ENCODE measurements around the gene DNLZ.

DNLZ gene

GRCh38 chr9:136365775-136366222 lies 2.3 kb upstream of the DNLZ start:
- peaks cover 9% of the 10 kb centered on the region; the same call in 1 of the 2 replicates for H3K36me3 ChIP-seq (ENCODE audit: control insufficient read depth, insufficient read depth, low read length)
- peaks cover 17% of the 10 kb centered on the region for H3K4me1 ChIP-seq (ENCODE audit: control insufficient read depth, insufficient read depth, low read length)
- no peak overlapping the region for H3K27ac ChIP-seq (ENCODE audit: low read depth, low read length)
- H3K4me3 ChIP-seq (ENCODE audit: low read depth, low read length), result no peak overlapping the region
- H3K9me3 ChIP-seq (ENCODE audit: control insufficient read depth, insufficient read depth, low read depth, low read length), result no peaks in the 10 kb centered on the region
- no peaks in the 10 kb centered on the region for H3K27me3 ChIP-seq (ENCODE audit: control insufficient read depth, insufficient read depth, low read length)
- H3K9ac ChIP-seq (ENCODE audit: low read length), result no peak overlapping the region

- no peak overlapping the region for H3K9ac ChIP-seq (ENCODE audit: low read length)
- no peaks in the 10 kb centered on the region for H3K27me3 ChIP-seq (ENCODE audit: control insufficient read depth, insufficient read depth, low read length)
- H3K4me3 ChIP-seq (ENCODE audit: low read depth, low read length), result no peak overlapping the region
- peaks cover 17% of the 10 kb centered on the region for H3K4me1 ChIP-seq (ENCODE audit: control insufficient read depth, insufficient read depth, low read length)
- H3K9me3 ChIP-seq (ENCODE audit: control insufficient read depth, insufficient read depth, low read depth, low read length), result no peaks in the 10 kb centered on the region
- no peak overlapping the region for H3K27ac ChIP-seq (ENCODE audit: low read depth, low read length)
- H3K36me3 ChIP-seq (ENCODE audit: control insufficient read depth, insufficient read depth, low read length), result peaks cover 5% of the 10 kb centered on the region; the same call in 1 of the 2 replicates
These were observed 1.6 kb upstream of the DNLZ start for GRCh38 chr9:136364942-136365774.

DNA sequence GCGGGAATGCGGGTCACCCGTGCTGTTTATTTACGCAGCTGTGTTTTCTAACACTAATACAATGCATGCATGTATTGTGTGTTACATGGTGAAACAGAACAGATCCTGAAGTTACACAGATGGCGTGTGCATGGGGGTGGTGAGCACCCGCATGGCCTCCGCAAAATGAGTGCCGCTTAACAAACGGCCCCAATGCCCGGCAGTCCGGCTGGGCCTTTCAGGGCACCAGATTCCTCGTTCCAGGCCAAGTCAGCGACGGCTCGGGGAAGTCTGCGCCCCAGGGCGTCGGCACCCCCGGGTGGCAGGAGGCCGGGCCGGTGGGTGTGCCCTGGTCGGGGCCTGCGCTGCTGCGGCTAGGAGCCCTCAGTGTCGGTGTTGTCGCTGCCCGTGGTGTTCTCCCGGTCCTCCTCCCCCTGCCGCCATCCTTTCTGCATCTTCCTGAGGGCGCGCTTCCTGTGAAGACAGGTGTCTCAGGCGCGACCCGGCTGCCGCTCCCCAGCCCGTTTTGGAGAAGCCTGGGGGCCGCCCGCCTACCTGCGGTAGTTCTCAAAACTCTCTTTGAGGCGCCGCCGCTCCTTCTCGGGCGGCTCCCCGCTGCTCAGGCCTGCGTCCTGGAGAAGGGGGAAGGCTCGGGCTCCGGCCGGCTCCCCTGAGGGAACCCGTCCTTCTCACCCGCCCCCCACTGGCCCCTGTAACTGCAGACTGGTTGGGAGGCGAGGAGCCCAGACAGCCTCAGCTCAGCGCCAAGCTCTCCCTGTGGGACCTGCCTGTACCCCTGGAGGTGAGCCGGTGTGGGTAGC lies 605 bp upstream of the DNLZ start:
- no peaks in the 10 kb centered on the region for H3K27me3 ChIP-seq (ENCODE audit: control insufficient read depth, insufficient read depth, low read length)
- no peak overlapping the region for H3K27ac ChIP-seq (ENCODE audit: low read depth, low read length)
- H3K9ac ChIP-seq (ENCODE audit: low read length), result peak overlapping the region; percentile 21
- peaks cover 8% of the 10 kb centered on the region; the same call in 1 of the 2 replicates for H3K36me3 ChIP-seq (ENCODE audit: control insufficient read depth, insufficient read depth, low read length)
- peaks cover 17% of the 10 kb centered on the region for H3K4me1 ChIP-seq (ENCODE audit: control insufficient read depth, insufficient read depth, low read length)
- peak overlapping the region; percentile 96 for H3K4me3 ChIP-seq (ENCODE audit: low read depth, low read length)
- H3K9me3 ChIP-seq (ENCODE audit: control insufficient read depth, insufficient read depth, low read depth, low read length), result no peaks in the 10 kb centered on the region

DNA sequence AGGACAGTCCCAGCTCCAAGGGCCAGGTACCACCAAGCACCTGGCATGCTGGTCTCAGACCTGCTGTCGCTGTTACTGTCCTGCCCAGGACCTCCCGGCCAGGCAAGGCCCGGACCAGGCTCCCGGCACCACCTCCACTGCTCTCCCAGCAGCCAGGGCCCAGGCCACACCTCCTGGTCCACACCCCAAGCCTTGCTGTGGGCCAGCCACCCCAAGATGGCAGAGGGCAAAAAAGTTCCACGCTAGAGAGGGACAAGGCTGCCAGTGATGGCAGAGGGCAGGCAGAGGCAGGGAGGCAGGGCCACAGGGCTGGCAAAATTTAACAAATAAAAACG lies 1.1 kb downstream of the DNLZ start:
- Histone ChIP-seq H3K4me3 (ENCODE audit: low read depth, low read length) (no peak overlapping the region), H3K9ac (ENCODE audit: low read length) (no peak overlapping the region), H3K36me3 (ENCODE audit: control insufficient read depth, insufficient read depth, low read length) (peaks cover 8% of the 10 kb centered on the region), H3K27me3 (ENCODE audit: control insufficient read depth, insufficient read depth, low read length) (no peaks in the 10 kb centered on the region), H3K4me1 (ENCODE audit: control insufficient read depth, insufficient read depth, low read length) (peaks cover 17% of the 10 kb centered on the region), H3K27ac (ENCODE audit: low read depth, low read length) (no peak overlapping the region), H3K9me3 (ENCODE audit: control insufficient read depth, insufficient read depth, low read depth, low read length) (no peaks in the 10 kb centered on the region)

- Histone ChIP-seq H3K27me3 (ENCODE audit: control insufficient read depth, insufficient read depth, low read length) (no peaks in the 10 kb centered on the region), H3K4me1 (ENCODE audit: control insufficient read depth, insufficient read depth, low read length) (peaks cover 17% of the 10 kb centered on the region), H3K9ac (ENCODE audit: low read length) (no peak overlapping the region), H3K27ac (ENCODE audit: low read depth, low read length) (no peak overlapping the region), H3K9me3 (ENCODE audit: control insufficient read depth, insufficient read depth, low read depth, low read length) (no peaks in the 10 kb centered on the region), H3K4me3 (ENCODE audit: low read depth, low read length) (no peak overlapping the region), H3K36me3 (ENCODE audit: control insufficient read depth, insufficient read depth, low read length) (peaks cover 8% of the 10 kb centered on the region)
These were observed 1.6 kb downstream of the DNLZ start for GRCh38 chr9:136361754-136362449.

DNA sequence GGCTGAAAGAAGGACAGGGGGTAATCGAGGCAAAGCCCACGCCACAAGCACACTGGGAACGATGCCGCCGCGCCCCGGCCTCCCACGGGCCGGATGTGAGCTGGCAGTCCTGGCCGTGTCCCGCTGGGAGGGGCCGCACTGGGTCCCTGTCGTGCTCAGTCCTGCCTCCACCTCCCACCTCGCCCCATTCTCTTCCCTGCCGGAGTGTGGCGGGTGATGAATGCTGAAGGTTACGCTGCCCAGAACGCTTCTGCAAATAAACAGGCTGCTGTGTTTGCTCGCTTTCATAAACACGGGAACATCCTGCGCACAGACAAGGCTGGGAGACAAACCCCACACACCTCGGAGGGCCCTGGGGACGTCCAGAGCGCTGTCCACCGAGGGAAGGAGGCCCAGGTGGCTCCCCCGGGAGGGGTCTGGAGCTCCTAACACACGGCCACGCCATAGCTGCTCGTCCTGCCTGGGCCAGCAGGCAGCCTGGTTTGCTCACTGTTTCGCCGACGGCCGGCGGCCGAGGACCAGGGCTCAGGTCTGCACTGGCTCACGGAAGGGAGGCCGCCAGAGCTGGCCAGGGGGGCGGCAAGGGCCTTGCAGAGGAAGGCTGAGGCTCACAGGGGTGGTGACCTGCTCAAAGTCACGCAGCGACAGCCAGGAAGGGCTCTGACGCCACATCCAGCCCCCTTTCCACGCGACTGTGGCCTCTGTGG lies 2.3 kb downstream of the DNLZ start:
- peak overlapping the region; percentile 36 for H3K9ac ChIP-seq (ENCODE audit: low read length)
- H3K9me3 ChIP-seq (ENCODE audit: control insufficient read depth, insufficient read depth, low read depth, low read length), result no peaks in the 10 kb centered on the region
- no peak overlapping the region for H3K27ac ChIP-seq (ENCODE audit: low read depth, low read length)
- no peak overlapping the region for H3K4me3 ChIP-seq (ENCODE audit: low read depth, low read length)
- H3K36me3 ChIP-seq (ENCODE audit: control insufficient read depth, insufficient read depth, low read length), result peaks cover 8% of the 10 kb centered on the region
- no peaks in the 10 kb centered on the region for H3K27me3 ChIP-seq (ENCODE audit: control insufficient read depth, insufficient read depth, low read length)
- H3K4me1 ChIP-seq (ENCODE audit: control insufficient read depth, insufficient read depth, low read length), result peaks cover 17% of the 10 kb centered on the region

GRCh38 chr9:136359774-136360718 lies 3.5 kb downstream of the DNLZ start:
- peaks cover 8% of the 10 kb centered on the region for H3K36me3 ChIP-seq (ENCODE audit: control insufficient read depth, insufficient read depth, low read length)
- H3K27me3 ChIP-seq (ENCODE audit: control insufficient read depth, insufficient read depth, low read length), result no peaks in the 10 kb centered on the region
- H3K27ac ChIP-seq (ENCODE audit: low read depth, low read length), result 0 out of 2 replicates have a peak overlapping the region, but pooled peaks have one; percentile 26
- H3K9me3 ChIP-seq (ENCODE audit: control insufficient read depth, insufficient read depth, low read depth, low read length), result no peaks in the 10 kb centered on the region
- no peak overlapping the region for H3K4me3 ChIP-seq (ENCODE audit: low read depth, low read length)
- H3K9ac ChIP-seq (ENCODE audit: low read length), result no peak overlapping the region
- peaks cover 14% of the 10 kb centered on the region for H3K4me1 ChIP-seq (ENCODE audit: control insufficient read depth, insufficient read depth, low read length)

GRCh38 chr9:136358888-136359287 lies 4.7 kb downstream of the DNLZ start:
- peaks cover 8% of the 10 kb centered on the region for H3K36me3 ChIP-seq (ENCODE audit: control insufficient read depth, insufficient read depth, low read length)
- H3K27ac ChIP-seq (ENCODE audit: low read depth, low read length), result no peak overlapping the region
- peaks cover 5% of the 10 kb centered on the region for H3K4me1 ChIP-seq (ENCODE audit: control insufficient read depth, insufficient read depth, low read length)
- H3K4me3 ChIP-seq (ENCODE audit: low read depth, low read length), result no peak overlapping the region
- no peaks in the 10 kb centered on the region for H3K9me3 ChIP-seq (ENCODE audit: control insufficient read depth, insufficient read depth, low read depth, low read length)
- H3K27me3 ChIP-seq (ENCODE audit: control insufficient read depth, insufficient read depth, low read length), result no peaks in the 10 kb centered on the region
- no peak overlapping the region for H3K9ac ChIP-seq (ENCODE audit: low read length)

GRCh38 chr9:136358016-136358415 lies 5.5 kb downstream of the DNLZ start:
- Histone ChIP-seq H3K4me3 (ENCODE audit: low read depth, low read length) (no peak overlapping the region), H3K9me3 (ENCODE audit: control insufficient read depth, insufficient read depth, low read depth, low read length) (no peaks in the 10 kb centered on the region), H3K36me3 (ENCODE audit: control insufficient read depth, insufficient read depth, low read length) (peaks cover 8% of the 10 kb centered on the region), H3K9ac (ENCODE audit: low read length) (no peak overlapping the region), H3K4me1 (ENCODE audit: control insufficient read depth, insufficient read depth, low read length) (peaks cover 3% of the 10 kb centered on the region; the same call in 1 of the 2 replicates), H3K27me3 (ENCODE audit: control insufficient read depth, insufficient read depth, low read length) (no peaks in the 10 kb centered on the region), H3K27ac (ENCODE audit: low read depth, low read length) (no peak overlapping the region)

All from HUES6 (cell line).